Right hindlimb (tissue), 1 donor: Measurements from ENCODE around the gene SPATC1L.

Experiments used
- DNase-seq: peaks from one replicate; pipeline ENCODE4 v3.0.0-alpha.2; 2018

Gene SPATC1L

GRCh38 chr21:46128933-46129571, 55.2 kb downstream of the SPATC1L start:
- DNase-seq: no peak

- DNase-seq: peak; percentile 43
These were observed 55.9 kb downstream of the SPATC1L start for GRCh38 chr21:46128106-46128932.

- DNase-seq: peak; percentile 14
These were observed 56.8 kb downstream of the SPATC1L start for GRCh38 chr21:46127239-46128105.

DNA sequence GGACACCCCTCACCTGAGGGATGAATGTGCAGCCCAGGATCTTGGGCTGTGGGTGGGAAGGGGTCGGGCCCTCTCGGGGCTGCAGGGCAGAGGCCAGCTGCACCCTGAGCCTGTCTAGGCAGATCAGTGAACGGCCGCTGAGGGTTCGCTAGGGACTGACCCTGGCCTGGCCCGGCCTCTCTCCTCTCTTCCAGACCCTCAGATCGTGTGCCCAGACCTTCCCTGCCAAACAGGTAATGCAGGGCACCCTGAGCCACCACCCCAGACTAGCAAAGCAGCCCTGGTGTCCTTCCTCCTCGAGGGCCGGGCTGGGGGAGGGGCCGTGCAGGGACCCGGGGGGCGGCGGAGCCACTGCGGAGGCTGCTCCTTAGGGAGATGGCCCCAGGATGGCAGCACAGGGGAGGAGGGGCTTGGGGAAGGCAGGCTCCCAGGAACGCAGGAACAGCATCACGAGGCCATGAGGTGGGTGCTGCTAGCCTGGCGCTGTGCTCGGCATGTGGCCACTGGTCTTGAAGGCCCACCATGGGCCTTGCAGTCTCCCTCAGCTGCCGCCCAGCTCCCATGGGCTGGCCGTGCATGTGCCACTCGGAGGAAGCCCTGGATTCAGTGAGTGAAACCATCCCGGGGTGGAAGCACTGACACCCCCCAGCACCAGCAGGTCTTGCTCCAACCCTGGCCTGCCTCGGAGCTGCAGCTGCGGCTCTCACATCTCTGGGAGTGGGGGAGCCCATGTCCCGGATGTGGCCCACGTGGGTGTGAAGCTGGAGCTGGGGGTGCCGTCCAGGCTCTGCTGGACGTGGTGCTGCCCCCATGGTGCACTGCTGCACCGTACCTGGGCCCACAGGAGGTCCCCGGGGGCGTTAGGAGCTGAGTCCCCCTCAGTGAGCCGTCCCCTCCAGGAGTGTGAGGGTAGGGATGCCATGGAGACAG, 57.7 kb downstream of the SPATC1L start:
- peak; percentile 31 for DNase-seq

DNA sequence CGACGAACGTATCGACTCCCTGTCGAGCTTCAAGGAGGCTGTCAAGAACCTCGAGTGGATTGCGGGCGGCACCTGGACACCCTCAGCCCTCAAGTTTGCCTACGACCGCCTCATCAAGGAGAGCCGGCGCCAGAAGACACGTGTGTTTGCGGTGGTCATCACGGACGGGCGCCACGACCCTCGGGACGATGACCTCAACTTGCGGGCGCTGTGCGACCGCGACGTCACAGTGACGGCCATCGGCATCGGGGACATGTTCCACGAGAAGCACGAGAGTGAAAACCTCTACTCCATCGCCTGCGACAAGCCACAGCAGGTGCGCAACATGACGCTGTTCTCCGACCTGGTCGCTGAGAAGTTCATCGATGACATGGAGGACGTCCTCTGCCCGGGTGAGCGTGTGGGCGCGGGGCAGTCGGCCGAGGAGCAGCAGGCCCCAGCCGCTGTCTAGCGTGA, 58.4 kb downstream of the SPATC1L start:
- peak; percentile 13 for DNase-seq

DNA sequence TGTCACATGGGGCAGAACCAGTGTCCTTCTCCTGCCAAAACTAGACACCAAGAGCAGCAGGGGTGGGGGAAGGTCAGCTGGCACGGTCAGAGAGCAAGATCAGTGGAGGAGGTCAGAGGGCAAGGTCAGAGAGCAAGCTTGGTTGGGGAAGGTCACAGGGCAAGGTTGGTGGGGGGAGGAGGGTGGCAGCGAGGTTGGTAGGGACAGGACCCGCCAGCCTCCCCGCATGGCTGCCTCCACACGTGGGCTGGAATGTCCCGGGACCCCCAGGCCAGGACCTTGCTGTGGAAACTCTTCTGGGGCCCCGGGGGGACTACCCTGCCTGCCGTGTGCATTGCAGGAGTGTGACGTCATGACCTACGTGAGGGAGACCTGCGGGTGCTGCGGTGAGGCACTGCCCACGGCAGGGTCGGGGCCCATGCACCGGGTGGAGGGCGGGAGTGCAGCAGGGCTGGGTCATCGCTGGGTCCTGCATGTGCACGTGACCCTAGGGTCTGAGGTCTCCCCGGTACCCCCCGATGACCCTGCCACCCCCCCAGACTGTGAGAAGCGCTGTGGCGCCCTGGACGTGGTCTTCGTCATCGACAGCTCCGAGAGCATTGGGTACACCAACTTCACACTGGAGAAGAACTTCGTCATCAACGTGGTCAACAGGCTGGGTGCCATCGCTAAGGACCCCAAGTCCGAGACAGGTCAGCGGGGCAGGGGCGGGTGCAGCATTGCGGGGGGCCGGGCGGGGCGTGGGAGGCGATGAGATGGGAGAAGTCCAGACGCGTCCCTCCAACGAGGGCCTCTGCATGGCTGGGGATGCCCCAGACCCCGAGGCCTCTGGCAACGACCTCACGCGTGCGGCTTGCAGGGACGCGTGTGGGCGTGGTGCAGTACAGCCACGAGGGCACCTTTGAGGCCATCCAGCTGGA, 59.1 kb downstream of the SPATC1L start:
- DNase-seq: peak; percentile 31

DNA sequence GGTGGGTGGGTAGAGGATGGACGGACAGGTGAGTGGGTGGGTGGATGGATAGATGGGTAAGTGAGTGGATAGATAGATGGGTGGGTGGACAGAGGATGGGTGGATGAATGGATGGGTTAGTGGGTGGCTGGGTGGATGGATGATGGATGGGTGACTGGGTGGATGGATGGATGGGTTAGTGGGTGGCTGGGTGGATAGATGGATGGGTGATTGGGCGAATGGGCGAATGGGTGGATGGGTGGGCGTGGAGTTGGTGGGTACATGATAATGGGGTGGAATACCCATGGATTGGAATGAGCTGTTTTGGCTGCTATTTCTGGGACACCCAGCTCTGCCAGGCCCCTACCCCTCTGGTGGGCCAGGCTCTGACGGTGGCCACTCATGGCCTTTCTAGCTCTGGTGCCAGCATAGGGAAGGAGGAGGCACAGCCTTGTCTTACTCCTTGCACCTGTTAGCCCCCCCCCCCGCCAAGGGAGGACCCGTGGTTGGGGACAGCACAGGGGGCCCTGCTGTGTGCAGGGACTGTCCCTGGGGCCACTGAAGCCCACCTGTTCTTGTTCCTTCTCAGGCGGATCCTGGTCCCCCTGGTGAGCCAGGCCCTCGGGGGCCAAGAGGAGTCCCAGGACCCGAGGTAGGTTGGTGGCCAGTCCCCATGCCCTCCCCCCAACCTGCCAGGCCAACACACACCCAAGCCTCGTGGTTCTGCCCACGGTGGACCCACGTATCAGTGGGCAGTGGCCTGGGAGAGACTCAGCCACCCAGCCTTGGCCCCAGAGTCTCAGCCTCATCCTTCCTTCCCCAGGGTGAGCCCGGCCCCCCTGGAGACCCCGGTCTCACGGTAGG, 60.0 kb downstream of the SPATC1L start:
- peak; percentile 22 for DNase-seq

- DNase-seq: peak; percentile 13
These were observed 61.2 kb downstream of the SPATC1L start for GRCh38 chr21:46122758-46123683.

DNA sequence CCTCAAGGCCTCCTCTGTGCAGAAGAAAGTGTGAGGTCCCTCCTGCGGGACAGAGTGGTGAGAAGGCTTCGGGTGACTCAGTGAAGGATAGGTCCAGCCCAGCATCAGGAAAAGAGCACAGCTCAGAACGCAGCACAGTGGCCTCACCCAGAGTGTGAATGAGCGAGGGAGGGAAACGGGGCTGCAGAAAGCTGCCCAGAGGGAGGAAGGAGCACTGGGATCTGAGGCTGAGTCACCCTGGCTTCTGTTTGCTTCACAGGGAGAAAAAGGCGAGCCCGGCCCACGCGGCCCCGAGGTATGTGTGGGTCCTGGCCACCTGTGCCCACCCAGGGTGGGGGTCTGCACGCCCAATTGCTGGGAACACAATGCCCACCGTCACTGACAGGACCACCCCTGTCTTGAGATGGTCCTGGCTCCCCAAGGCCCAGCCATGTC, 62.0 kb downstream of the SPATC1L start:
- DNase-seq: no peak

- DNase-seq: peak; percentile 15
These were observed 62.7 kb downstream of the SPATC1L start for GRCh38 chr21:46121286-46122221.

GRCh38 chr21:46120301-46121285, 63.7 kb downstream of the SPATC1L start:
- DNase-seq: peak; percentile 16

GRCh38 chr21:46119637-46120271, 64.5 kb downstream of the SPATC1L start:
- DNase-seq: peak; percentile 30

GRCh38 chr21:46119144-46119636, 65.1 kb downstream of the SPATC1L start:
- peak; percentile 24 for DNase-seq

- DNase-seq: peak; percentile 21
These were observed 65.7 kb downstream of the SPATC1L start for GRCh38 chr21:46118316-46119143.
